ENCODE data around the gene PXDN. TPM values are rescaled to one million over a fixed set of nuclear protein-coding genes. Genes with fewer than 3 reads are reported as not detected.

PXDN gene
- total and polyA plus RNA-seq, 2 of the 4 experiments (the other 2 are of a cell fraction) = 153 to 332 TPM

DNA sequence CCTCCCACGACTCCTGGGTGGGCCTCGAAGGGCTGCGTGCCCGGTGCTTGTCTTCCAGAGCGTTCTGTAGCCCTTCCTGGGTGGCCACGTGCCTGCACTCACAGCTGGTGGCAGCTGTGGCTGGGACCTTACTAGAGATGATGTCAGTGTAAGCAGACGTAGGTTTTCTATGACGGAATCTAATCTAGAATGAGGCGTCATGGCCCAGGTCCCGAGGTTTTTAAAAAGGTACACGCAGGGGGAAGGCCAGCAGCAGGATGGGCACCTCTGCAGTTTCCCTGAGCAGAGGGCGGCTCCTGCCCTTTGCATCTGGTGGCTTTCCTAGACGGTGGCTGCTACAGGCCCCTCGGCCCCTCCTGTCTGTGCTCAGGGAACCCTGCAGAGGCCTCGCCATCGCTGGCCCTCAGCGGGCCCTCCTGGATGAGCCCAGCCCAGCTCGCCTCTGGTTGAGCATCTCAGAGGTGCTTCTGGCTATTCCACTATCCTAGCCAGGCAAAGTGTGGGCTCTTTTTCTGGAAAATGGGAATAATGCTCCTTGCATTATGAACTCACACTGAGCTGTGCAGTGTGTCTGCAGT is 49.6 kb upstream of the PXDN start:
- Histone ChIP-seq H3K18ac (ENCODE audit: low read depth, low read length) (no peak overlapping the region), H3K9me3 (ENCODE audit: control insufficient read depth, insufficient read depth, low read length) (no peaks in the 10 kb centered on the region), H4K20me1 (ENCODE audit: insufficient read depth, low read length) (no peaks in the 10 kb centered on the region), H4K5ac (ENCODE audit: low read depth, low read length) (no peak overlapping the region), H4K8ac (ENCODE audit: low read depth in 2 of 2, low read length in 2 of 2) (no peak overlapping the region), H3K9me1 (ENCODE audit: insufficient read depth, low read length) (0 out of 2 replicates have a peak, but pooled peaks cover 3% of the 10 kb centered on the region), H4K91ac (ENCODE audit: insufficient read depth, low read depth, low read length) (no peak overlapping the region; the same call in 1 of the 2 replicates), H2BK5ac (ENCODE audit: low read depth, low read length, poor library complexity, severe bottlenecking) (no peak overlapping the region), H3K4me1 (ENCODE audit: control insufficient read depth, insufficient read depth, low read length) (peaks cover 7% of the 10 kb centered on the region), H3K27me3 (ENCODE audit: control insufficient read depth, insufficient read depth, low read length) (no peaks in the 10 kb centered on the region), H2AFZ (replicated peaks; ENCODE audit: low read length, poor library complexity) (no peak overlapping the region), H2BK15ac (ENCODE audit: low read depth, low read length) (no peak overlapping the region), H3K27ac (ENCODE audit: insufficient read depth, low read length) (no peak overlapping the region), H2BK120ac (ENCODE audit: low read depth, low read length) (peak overlapping the region; percentile 98), H3K4me3 (ENCODE audit: insufficient read depth, low read depth, low read length) (no peak overlapping the region), H3K4me2 (ENCODE audit: low read depth, low read length) (no peak overlapping the region), H3K9ac (ENCODE audit: low read depth, low read length) (no peak overlapping the region), H3K79me1 (ENCODE audit: low read depth in 1 of 2, low read length in 2 of 2) (no peaks in the 10 kb centered on the region), H3K4ac (ENCODE audit: low read depth, low read length) (peak overlapping the region; percentile 30; the same call in 1 of the 2 replicates), H2AK5ac (ENCODE audit: low read depth, low read length) (peak overlapping the region; percentile 21; the same call in 1 of the 2 replicates), H2AK9ac (replicated peaks; ENCODE audit: low read depth, low read length, poor library complexity) (no peak overlapping the region), H3K36me3 (ENCODE audit: control insufficient read depth, insufficient read depth, low read length) (no peaks in the 10 kb centered on the region), H2BK20ac (ENCODE audit: low read depth, low read length) (peak overlapping the region; percentile 79), H3K14ac (replicated peaks; ENCODE audit: low read depth, low read length) (no peak overlapping the region), H3K23ac (ENCODE audit: low read depth, low read length) (no peak overlapping the region), H3K56ac (ENCODE audit: extremely low read depth, insufficient read depth, low read length) (no peak overlapping the region)
- ChIA-PET CTCF (no interaction called here), POLR2A (ENCODE audit: unreplicated experiment) (no interaction called here)
- ATAC-seq (ENCODE audit: low read depth) (no peak), DNase-seq (no peak)
- intact Hi-C loops (cut with micrococcal nuclease) = no loop called here
- WGBS, 2 experiments (ENCODE audit: extremely low coverage in 2 of 2, insufficient read length in 1 of 2) = 79% methylated on average over 17 of the region's 18 CpGs; no CpG with 5 or more reads in 1 of the 2 experiments
- dilution Hi-C loops (cut with HindIII; ENCODE audit: low sequenced_read_pairs, unreplicated experiment) = no loop called here
- TF ChIP-seq RFX5 (IDR thresholded peaks at IDR 0.05; ENCODE audit: low read depth, low read length) = no peak
- TF ChIP-seq SMC3 (IDR thresholded peaks at IDR 0.05; ENCODE audit: low read depth, low read length) = no peak
- no peak for TF ChIP-seq CHD1 (IDR thresholded peaks at IDR 0.05; ENCODE audit: low read depth, low read length)
- TF ChIP-seq, protein P1, sequence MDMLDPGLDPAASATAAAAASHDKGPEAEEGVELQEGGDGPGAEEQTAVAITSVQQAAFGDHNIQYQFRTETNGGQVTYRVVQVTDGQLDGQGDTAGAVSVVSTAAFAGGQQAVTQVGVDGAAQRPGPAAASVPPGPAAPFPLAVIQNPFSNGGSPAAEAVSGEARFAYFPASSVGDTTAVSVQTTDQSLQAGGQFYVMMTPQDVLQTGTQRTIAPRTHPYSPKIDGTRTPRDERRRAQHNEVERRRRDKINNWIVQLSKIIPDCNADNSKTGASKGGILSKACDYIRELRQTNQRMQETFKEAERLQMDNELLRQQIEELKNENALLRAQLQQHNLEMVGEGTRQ (IDR thresholded peaks at IDR 0.05; ENCODE audit: low read depth, low read length) = no peak
- no peak for TF ChIP-seq MAFK (IDR thresholded peaks at IDR 0.05; ENCODE audit: low read depth, low read length)
- no peak for TF ChIP-seq POLR2A (IDR thresholded peaks at IDR 0.05; ENCODE audit: low read depth, low read length)
- TF ChIP-seq BHLHE40 (IDR thresholded peaks at IDR 0.05; ENCODE audit: low read depth, low read length) = no peak
- BruUV-seq (replicated peaks) = no TSS peak
- in situ Hi-C loops (cut with MboI; ENCODE audit: low sequenced_read_pairs) = no loop called here
